HepG2 (cell line): ENCODE data around the gene B4GALT2. TPM values are rescaled to one million over a fixed set of nuclear protein-coding genes. Genes with fewer than 3 reads are reported as not detected.

ENCODE experiments used
- AGO1 ChIP-seq: fragments of 200-400 bp; formaldehyde crosslinking; IDR thresholded peaks from 2 replicates; pipeline ENCODE4 v1.6.1; 2017; ENCODE audit warnings: mild to moderate bottlenecking, low read depth, low read length, moderate library complexity; ENCODE audit not compliant: poor library complexity, severe bottlenecking
- ATM ChIP-seq: fragments of 450-650 bp; IDR thresholded peaks from 2 replicates; pipeline ENCODE4 v1.7.1; 2017; ENCODE audit warnings: mild to moderate bottlenecking, borderline replicate concordance
- CBX2 ChIP-seq, 2 experiments: fragments of 200-600 bp in 1 of 2; sonication (generic); formaldehyde crosslinking in 1 of 2; IDR thresholded peaks; 2 replicates each; pipeline versions ENCODE4 v1.7.0 to v1.8.1; 2018 to 2022; ENCODE audit warnings: low read depth in 2 of 2, low read length in 1 of 2, mild to moderate bottlenecking in 1 of 2, missing genetic modification reagents in 1 of 2
- DNMT1 ChIP-seq: sonication (generic); formaldehyde crosslinking; IDR thresholded peaks from 2 replicates; pipeline ENCODE4 v1.5.1; 2020; ENCODE audit warnings: mild to moderate bottlenecking, missing genetic modification reagents
- GATAD2A ChIP-seq: IDR thresholded peaks from 2 replicates; pipeline ENCODE4 v1.6.1; 2016
- ISL2 ChIP-seq: sonication (generic); formaldehyde crosslinking; IDR thresholded peaks from 2 replicates; pipeline ENCODE4 v1.5.0; 2020; ENCODE audit warnings: missing genetic modification reagents
- MTF2 ChIP-seq: sonication (generic); formaldehyde crosslinking; IDR thresholded peaks from 2 replicates; pipeline ENCODE4 v1.5.0; 2020; ENCODE audit warnings: missing genetic modification reagents, borderline replicate concordance
- NFKB2 ChIP-seq: sonication (generic); formaldehyde crosslinking; IDR thresholded peaks from 2 replicates; pipeline ENCODE4 v1.4.0; 2020; ENCODE audit warnings: missing genetic modification reagents, borderline replicate concordance
- NPAS2 ChIP-seq: sonication (generic); formaldehyde crosslinking; IDR thresholded peaks from 2 replicates; pipeline ENCODE4 v1.8.0; 2022; ENCODE audit warnings: mild to moderate bottlenecking, missing genetic modification reagents, borderline replicate concordance
- NR1H2 ChIP-seq: sonication (generic); formaldehyde crosslinking; IDR thresholded peaks from 2 replicates; pipeline ENCODE4 v1.8.1; 2022; ENCODE audit warnings: low read depth, missing genetic modification reagents, borderline replicate concordance
- SYNCRIP ChIP-seq: fragments of 200-400 bp; formaldehyde crosslinking; IDR thresholded peaks from 2 replicates; pipeline ENCODE4 v1.6.1; 2018; ENCODE audit warnings: mild to moderate bottlenecking, low read depth, low read length; ENCODE audit not compliant: insufficient read depth
- TCF7L2 ChIP-seq: IDR thresholded peaks from 2 replicates; pipeline ENCODE4 v1.6.1; 2011; ENCODE audit warnings: mild to moderate bottlenecking, low read depth, low read length, moderate library complexity
- ZNF143 ChIP-seq: sonication (generic); formaldehyde crosslinking; IDR thresholded peaks from 2 replicates; pipeline ENCODE4 v1.4.0; 2020; ENCODE audit warnings: missing genetic modification reagents
- ZNF598 ChIP-seq: sonication (generic); formaldehyde crosslinking; IDR thresholded peaks from 2 replicates; pipeline ENCODE4 v1.5.1; 2020; ENCODE audit warnings: mild to moderate bottlenecking, missing genetic modification reagents, borderline replicate concordance
- ZNF747 ChIP-seq: sonication (generic); formaldehyde crosslinking; IDR thresholded peaks from 2 replicates; pipeline ENCODE4 v1.8.1; 2023; ENCODE audit warnings: missing genetic modification reagents, mild to moderate bottlenecking, borderline replicate concordance
- ZNF776 ChIP-seq: sonication (generic); formaldehyde crosslinking; IDR thresholded peaks from 2 replicates; pipeline ENCODE4 v1.4.0; 2020; ENCODE audit warnings: mild to moderate bottlenecking, missing genetic modification reagents
- polyA plus RNA-seq, 8 experiments: library from polyadenylated mRNA; depleted of rRNA in 3 of 8; stranded (reverse) in 7 of 8; unstranded in 1 of 8; fragments of >200 nt; fragmentation: Illumina TruSeq in 4 of 8; extraction: Trizol in 4 of 8; gene quantifications; 2 replicates each; pipeline versions ENCODE4 v1.2.1 to v1.2.3, GENCODE V29; 2011 to 2016; ENCODE audit warnings: low read depth in 4 of 8, missing spikeins in 1 of 8, mixed read lengths in 1 of 8; ENCODE audit not compliant: insufficient read depth in 1 of 8
- total RNA-seq, 5 experiments: library from RNA; depleted of rRNA; stranded (reverse); fragments of >200 nt; fragmentation: Illumina TruSeq; extraction: Trizol; gene quantifications; 2 replicates each; pipeline ENCODE4 v1.2.3, GENCODE V29; 2016; ENCODE audit warnings: low read depth in 1 of 5
- TF ChIP-seq, protein P1 (sequence below): sonication (generic); formaldehyde crosslinking; IDR thresholded peaks from 2 replicates; pipeline ENCODE4 v1.5.0; 2020; ENCODE audit warnings: mild to moderate bottlenecking, missing genetic modification reagents, borderline replicate concordance
- TF ChIP-seq, protein P2 (sequence below): IDR thresholded peaks from 2 replicates; pipeline ENCODE4 v1.6.1; 2016; ENCODE audit warnings: missing compliant biosample characterization, missing genetic modification reagents, borderline replicate concordance
- TF ChIP-seq, protein P3 (sequence below): sonication (generic); formaldehyde crosslinking; IDR thresholded peaks from 2 replicates; pipeline ENCODE4 v1.8.1; 2023; ENCODE audit warnings: mild to moderate bottlenecking, missing genetic modification reagents

Gene B4GALT2
- total and polyA plus RNA-seq, 2 of the 13 experiments (the other 11 are each of a cell fraction or from before 2014, with no cell fraction given) = 41.9 to 78.0 TPM

DNA sequence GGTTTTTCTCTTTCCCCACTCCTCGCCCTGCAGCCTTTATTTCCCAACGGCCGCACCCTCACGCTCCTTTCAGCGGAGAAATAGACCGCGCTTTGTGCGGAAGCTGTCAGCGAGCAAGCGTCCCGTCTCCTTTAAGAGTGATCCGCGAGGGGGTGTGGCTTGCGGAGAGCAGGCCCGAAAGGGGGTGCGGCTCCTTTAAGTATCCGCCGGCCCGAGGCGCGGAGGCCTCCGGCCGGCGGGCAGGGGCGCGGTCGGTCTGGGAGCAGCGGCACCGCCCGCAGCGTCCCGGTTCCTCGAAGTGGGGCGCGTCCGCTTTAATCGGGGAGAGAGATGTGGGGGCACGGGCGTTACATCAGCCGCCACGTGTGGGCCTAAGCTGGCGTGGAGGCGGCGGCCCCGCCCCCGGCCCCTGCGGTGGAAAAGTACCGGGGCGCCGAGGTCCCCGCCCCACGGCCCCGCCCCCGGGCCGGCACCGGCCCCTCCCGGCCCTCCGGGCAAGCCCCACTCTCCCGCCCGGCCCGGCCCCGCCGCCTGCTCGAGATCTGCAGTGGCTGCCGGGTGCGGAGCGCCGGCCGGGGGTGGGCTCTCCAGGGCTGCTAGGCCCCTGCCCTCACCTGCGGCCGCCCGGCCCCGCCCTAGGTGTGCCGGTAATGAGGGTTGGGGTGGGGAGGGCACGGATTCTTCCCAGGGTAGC lies 51.0 kb downstream of the B4GALT2 start (continued):
- TF ChIP-seq, protein P1, sequence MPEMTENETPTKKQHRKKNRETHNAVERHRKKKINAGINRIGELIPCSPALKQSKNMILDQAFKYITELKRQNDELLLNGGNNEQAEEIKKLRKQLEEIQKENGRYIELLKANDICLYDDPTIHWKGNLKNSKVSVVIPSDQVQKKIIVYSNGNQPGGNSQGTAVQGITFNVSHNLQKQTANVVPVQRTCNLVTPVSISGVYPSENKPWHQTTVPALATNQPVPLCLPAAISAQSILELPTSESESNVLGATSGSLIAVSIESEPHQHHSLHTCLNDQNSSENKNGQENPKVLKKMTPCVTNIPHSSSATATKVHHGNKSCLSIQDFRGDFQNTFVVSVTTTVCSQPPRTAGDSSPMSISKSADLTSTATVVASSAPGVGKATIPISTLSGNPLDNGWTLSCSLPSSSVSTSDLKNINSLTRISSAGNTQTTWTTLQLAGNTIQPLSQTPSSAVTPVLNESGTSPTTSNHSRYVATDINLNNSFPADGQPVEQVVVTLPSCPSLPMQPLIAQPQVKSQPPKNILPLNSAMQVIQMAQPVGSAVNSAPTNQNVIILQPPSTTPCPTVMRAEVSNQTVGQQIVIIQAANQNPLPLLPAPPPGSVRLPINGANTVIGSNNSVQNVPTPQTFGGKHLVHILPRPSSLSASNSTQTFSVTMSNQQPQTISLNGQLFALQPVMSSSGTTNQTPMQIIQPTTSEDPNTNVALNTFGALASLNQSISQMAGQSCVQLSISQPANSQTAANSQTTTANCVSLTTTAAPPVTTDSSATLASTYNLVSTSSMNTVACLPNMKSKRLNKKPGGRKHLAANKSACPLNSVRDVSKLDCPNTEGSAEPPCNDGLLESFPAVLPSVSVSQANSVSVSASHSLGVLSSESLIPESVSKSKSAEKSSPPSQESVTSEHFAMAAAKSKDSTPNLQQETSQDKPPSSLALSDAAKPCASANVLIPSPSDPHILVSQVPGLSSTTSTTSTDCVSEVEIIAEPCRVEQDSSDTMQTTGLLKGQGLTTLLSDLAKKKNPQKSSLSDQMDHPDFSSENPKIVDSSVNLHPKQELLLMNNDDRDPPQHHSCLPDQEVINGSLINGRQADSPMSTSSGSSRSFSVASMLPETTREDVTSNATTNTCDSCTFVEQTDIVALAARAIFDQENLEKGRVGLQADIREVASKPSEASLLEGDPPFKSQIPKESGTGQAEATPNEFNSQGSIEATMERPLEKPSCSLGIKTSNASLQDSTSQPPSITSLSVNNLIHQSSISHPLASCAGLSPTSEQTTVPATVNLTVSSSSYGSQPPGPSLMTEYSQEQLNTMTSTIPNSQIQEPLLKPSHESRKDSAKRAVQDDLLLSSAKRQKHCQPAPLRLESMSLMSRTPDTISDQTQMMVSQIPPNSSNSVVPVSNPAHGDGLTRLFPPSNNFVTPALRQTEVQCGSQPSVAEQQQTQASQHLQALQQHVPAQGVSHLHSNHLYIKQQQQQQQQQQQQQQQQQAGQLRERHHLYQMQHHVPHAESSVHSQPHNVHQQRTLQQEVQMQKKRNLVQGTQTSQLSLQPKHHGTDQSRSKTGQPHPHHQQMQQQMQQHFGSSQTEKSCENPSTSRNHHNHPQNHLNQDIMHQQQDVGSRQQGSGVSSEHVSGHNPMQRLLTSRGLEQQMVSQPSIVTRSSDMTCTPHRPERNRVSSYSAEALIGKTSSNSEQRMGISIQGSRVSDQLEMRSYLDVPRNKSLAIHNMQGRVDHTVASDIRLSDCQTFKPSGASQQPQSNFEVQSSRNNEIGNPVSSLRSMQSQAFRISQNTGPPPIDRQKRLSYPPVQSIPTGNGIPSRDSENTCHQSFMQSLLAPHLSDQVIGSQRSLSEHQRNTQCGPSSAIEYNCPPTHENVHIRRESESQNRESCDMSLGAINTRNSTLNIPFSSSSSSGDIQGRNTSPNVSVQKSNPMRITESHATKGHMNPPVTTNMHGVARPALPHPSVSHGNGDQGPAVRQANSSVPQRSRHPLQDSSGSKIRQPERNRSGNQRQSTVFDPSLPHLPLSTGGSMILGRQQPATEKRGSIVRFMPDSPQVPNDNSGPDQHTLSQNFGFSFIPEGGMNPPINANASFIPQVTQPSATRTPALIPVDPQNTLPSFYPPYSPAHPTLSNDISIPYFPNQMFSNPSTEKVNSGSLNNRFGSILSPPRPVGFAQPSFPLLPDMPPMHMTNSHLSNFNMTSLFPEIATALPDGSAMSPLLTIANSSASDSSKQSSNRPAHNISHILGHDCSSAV (CRISPR knock-in tag) = peak; percentile 41; the same call in 1 of the 2 replicates
- TF ChIP-seq SYNCRIP = no peak
- TF ChIP-seq, protein P2, sequence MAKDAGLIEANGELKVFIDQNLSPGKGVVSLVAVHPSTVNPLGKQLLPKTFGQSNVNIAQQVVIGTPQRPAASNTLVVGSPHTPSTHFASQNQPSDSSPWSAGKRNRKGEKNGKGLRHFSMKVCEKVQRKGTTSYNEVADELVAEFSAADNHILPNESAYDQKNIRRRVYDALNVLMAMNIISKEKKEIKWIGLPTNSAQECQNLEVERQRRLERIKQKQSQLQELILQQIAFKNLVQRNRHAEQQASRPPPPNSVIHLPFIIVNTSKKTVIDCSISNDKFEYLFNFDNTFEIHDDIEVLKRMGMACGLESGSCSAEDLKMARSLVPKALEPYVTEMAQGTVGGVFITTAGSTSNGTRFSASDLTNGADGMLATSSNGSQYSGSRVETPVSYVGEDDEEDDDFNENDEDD (CRISPR knock-in tag) = peak; percentile 16; the same call in 1 of the 2 replicates
- TF ChIP-seq ZNF143 = peak; percentile 16; the same call in 1 of the 2 replicates
- no peak for TF ChIP-seq DNMT1 (CRISPR knock-in tag)
- no peak for TF ChIP-seq ZNF747
- TF ChIP-seq ZNF598 (CRISPR knock-in tag) = no peak
- TF ChIP-seq ZNF776 (CRISPR knock-in tag) = no peak
- TF ChIP-seq, protein P3, sequence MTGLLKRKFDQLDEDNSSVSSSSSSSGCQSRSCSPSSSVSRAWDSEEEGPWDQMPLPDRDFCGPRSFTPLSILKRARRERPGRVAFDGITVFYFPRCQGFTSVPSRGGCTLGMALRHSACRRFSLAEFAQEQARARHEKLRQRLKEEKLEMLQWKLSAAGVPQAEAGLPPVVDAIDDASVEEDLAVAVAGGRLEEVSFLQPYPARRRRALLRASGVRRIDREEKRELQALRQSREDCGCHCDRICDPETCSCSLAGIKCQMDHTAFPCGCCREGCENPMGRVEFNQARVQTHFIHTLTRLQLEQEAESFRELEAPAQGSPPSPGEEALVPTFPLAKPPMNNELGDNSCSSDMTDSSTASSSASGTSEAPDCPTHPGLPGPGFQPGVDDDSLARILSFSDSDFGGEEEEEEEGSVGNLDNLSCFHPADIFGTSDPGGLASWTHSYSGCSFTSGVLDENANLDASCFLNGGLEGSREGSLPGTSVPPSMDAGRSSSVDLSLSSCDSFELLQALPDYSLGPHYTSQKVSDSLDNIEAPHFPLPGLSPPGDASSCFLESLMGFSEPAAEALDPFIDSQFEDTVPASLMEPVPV (CRISPR knock-in tag) = no peak; the same call in 1 of the 2 replicates
- no peak for TF ChIP-seq TCF7L2
- TF ChIP-seq NFKB2 = peak; percentile 21; the same call in 1 of the 2 replicates
- TF ChIP-seq NR1H2 (CRISPR knock-in tag) = no peak
- no peak for TF ChIP-seq ISL2 (CRISPR knock-in tag)
- TF ChIP-seq ATM = no peak
- no peak for TF ChIP-seq CBX2 (IDR thresholded peaks at IDR 0.05; ENCODE audit: low read depth, low read length)
- no peak for TF ChIP-seq CBX2 (CRISPR knock-in tag; IDR thresholded peaks at IDR 0.05; ENCODE audit: low read depth)
- TF ChIP-seq NPAS2 = no peak
- TF ChIP-seq GATAD2A = no peak
- no peak for TF ChIP-seq MTF2 (CRISPR knock-in tag)
- TF ChIP-seq AGO1 = no peak
